Progenitor cell of endocrine pancreas (in vitro differentiated cells): Measurements from ENCODE around the gene ATXN1. TPM values are rescaled to one million over a fixed set of nuclear protein-coding genes. Genes with fewer than 3 reads are reported as not detected.

ENCODE experiments used
- DNase-seq: peaks from one replicate; pipeline ENCODE4 v3.0.0; 2021; ENCODE audit warnings: low spot score; ENCODE audit not compliant: unreplicated experiment
- H3K27ac Mint-ChIP-seq: 2 replicates; pipeline ENCODE4 v1.8.0; 2021; ENCODE audit warnings: mild to moderate bottlenecking, moderate library complexity, mixed read lengths
- H3K27me3 Mint-ChIP-seq: 2 replicates; pipeline ENCODE4 v1.8.0; 2021; ENCODE audit warnings: mixed read lengths
- H3K36me3 Mint-ChIP-seq: 2 replicates; pipeline ENCODE4 v1.8.0; 2022; ENCODE audit warnings: mixed read lengths; ENCODE audit not compliant: insufficient read depth
- H3K4me1 Mint-ChIP-seq: 2 replicates; pipeline ENCODE4 v1.8.0; 2021; ENCODE audit warnings: low read depth, mixed read lengths
- H3K4me3 Mint-ChIP-seq: 2 replicates; pipeline ENCODE4 v1.8.0; 2021; ENCODE audit warnings: low read depth, mild to moderate bottlenecking, moderate library complexity, mixed read lengths
- H3K9me3 Mint-ChIP-seq: 2 replicates; pipeline ENCODE4 v1.8.0; 2021; ENCODE audit warnings: low read depth, mixed read lengths
- CTCF ChIP-seq: fragments of 200-600 bp; sonication (generic); IDR thresholded peaks from one replicate; pipeline ENCODE4 v1.5.0; 2021; ENCODE audit warnings: antibody characterized with exemption, mild to moderate bottlenecking; ENCODE audit not compliant: unreplicated experiment
- total RNA-seq: library from RNA; stranded (reverse); gene quantifications from 2 replicates; pipeline ENCODE4 v1.2.1, GENCODE V29; 2021

ATXN1 gene
- total RNA-seq, 1 donor from 2014 or later: 35.8 TPM

GRCh38 chr6:16625291-16626265, 135.7 kb downstream of the ATXN1 start:
- H3K4me3 Mint-ChIP-seq: no peak overlapping the region
- no peaks in the 10 kb centered on the region for H3K9me3 Mint-ChIP-seq
- H3K27me3 Mint-ChIP-seq: no peaks in the 10 kb centered on the region
- peaks cover 7% of the 10 kb centered on the region for H3K4me1 Mint-ChIP-seq
- TF ChIP-seq CTCF: no peak
- H3K36me3 Mint-ChIP-seq: peaks cover 6% of the 10 kb centered on the region
- DNase-seq: no peak
- H3K27ac Mint-ChIP-seq: no peak overlapping the region

- TF ChIP-seq CTCF: no peak
- Mint-ChIP-seq H3K36me3 (peaks cover 6% of the 10 kb centered on the region), H3K4me1 (peaks cover 7% of the 10 kb centered on the region), H3K27ac (no peak overlapping the region), H3K4me3 (no peak overlapping the region), H3K9me3 (no peaks in the 10 kb centered on the region), H3K27me3 (no peaks in the 10 kb centered on the region)
- DNase-seq: no peak
Measured at GRCh38 chr6:16624636-16625290, 136.5 kb downstream of the ATXN1 start.

- H3K27me3 Mint-ChIP-seq: no peaks in the 10 kb centered on the region
- no peak for DNase-seq
- H3K4me1 Mint-ChIP-seq: peaks cover 7% of the 10 kb centered on the region
- no peaks in the 10 kb centered on the region for H3K9me3 Mint-ChIP-seq
- TF ChIP-seq CTCF: no peak
- no peak overlapping the region for H3K27ac Mint-ChIP-seq
- H3K4me3 Mint-ChIP-seq: no peak overlapping the region
- peaks cover 4% of the 10 kb centered on the region for H3K36me3 Mint-ChIP-seq
Measured at GRCh38 chr6:16623731-16624130, 137.5 kb downstream of the ATXN1 start.

GRCh38 chr6:16623029-16623653, 138.1 kb downstream of the ATXN1 start:
- DNase-seq: no peak
- no peak for TF ChIP-seq CTCF
- Mint-ChIP-seq H3K9me3 (no peaks in the 10 kb centered on the region), H3K4me1 (peaks cover 7% of the 10 kb centered on the region), H3K27ac (no peak overlapping the region), H3K36me3 (peaks cover 1% of the 10 kb centered on the region), H3K4me3 (no peak overlapping the region), H3K27me3 (no peaks in the 10 kb centered on the region)

- no peak overlapping the region for H3K4me3 Mint-ChIP-seq
- no peaks in the 10 kb centered on the region for H3K36me3 Mint-ChIP-seq
- no peak for DNase-seq
- H3K9me3 Mint-ChIP-seq: no peaks in the 10 kb centered on the region
- no peaks in the 10 kb centered on the region for H3K27me3 Mint-ChIP-seq
- TF ChIP-seq CTCF: no peak
- no peak overlapping the region for H3K27ac Mint-ChIP-seq
- peaks cover 7% of the 10 kb centered on the region for H3K4me1 Mint-ChIP-seq
Measured at GRCh38 chr6:16622193-16622592, 139.1 kb downstream of the ATXN1 start.
